ENCODE measurements around the gene ARHGAP28. TPM values are rescaled to one million over a fixed set of nuclear protein-coding genes. Genes with fewer than 3 reads are reported as not detected.
A peak's percentile ranks its signal among the peaks of the same experiment; 100 is the strongest.

ARHGAP28 gene
- total RNA-seq, 1 donor from 2014 or later = 2.4 TPM

DNA sequence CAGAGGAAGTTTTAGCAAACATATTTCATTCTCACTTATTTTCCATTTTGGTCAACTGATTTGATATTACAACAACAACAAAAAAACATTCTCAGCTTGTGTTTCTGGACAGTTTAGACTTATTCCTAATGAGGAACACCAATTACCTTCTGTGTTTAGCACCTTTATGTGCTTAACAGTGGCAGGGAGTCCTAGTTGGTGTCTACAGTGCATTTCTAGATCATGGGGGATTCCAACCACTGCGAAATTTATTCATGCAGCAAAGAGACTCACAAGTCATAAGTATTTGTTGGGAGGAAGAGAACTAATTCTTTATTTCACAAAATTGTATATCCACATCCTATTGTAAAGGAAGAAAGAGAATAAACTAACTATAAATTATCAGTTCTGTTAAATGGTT, 4.2 kb downstream of the ARHGAP28 start:
- ATAC-seq = no peak

DNA sequence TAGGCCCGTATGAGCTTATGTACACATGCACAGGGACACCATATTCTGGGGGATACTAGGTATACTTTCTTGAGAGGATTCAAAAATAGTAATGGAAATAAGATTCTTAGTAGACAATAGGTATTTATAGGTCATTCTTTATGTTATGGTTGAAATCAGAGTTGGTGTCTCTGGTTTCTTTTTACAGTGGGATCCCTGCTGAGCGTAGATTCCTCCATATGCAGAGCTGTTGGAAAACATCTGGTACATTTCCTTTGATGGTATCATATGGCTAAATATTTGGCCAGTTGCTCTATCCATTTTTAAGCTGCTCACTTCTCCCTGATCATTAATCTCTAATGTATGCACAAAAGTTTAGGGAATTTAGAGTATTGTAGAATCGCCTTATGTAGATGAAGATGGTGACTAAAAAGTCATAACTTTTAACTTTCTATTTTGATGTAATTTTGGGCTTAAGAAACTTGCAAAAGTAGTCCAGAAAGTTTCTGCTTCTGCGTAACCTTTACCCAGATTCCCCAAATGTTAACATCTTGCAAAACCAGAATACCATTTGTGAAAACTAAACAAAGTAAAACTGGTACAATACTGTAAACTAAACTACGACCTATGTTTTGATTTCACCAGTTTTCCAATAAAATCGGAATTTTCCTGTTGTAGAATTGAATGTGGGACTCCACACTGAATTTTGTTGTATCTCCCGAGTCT, 5.4 kb downstream of the ARHGAP28 start:
- ATAC-seq = no peak

DNA sequence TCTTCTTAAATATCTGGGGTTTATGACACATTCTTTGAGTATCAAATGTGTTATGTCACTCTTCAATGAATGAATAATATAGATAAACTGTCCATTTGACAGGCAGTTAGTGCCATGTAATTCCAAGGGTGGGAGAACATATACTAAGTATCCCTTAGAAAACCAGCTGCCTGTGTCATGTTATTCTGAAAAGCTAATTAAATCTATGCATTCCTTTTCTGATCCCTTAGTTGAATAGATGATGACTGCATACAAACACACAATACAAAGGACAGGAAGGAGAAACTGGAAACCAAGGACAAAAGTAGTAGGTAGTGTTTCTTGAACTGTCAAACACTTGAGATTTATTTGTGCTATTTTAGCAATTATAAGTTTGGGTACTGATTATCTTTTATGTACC, 8.3 kb downstream of the ARHGAP28 start:
- no peak for ATAC-seq

DNA sequence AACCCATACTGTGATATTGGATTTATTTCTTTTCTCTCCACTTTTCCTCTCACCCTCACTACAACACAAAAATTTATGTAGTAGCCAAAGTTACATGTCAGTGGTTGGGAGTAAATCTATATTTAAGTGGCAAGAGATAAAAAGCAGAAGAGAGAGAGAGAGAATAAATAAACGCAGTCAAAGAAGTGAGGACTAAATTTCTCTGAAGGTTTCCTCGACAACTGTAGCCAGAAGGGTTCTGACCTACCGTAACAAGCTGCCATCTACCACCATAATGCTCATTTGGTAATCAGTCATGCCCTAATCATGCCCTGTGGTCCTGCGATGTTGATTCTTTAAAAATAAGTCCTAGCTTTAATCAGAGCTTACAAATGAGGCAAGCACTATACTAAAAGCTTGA, 9.1 kb downstream of the ARHGAP28 start:
- ATAC-seq = no peak

DNA sequence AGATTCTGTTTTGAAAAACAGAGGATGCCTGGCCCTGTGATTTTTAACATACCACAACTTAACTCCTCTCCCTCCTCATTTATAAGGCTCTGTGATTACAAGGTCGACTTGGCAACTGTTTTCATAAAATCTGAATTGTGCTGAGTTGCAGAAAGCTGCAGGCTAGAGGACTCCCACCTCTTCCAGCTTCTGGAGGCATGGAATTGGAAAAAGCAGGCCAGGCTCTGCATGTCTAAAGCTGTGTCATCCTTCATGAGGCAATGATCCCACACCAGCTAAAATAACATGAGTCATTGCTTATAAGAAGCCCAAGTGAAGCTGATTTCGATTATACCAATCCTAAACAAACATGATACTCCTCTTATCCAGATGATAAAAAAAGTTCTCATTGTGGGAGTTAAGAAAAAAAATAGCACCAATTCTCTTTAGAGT, 11.7 kb downstream of the ARHGAP28 start:
- ATAC-seq = peak; percentile 79

DNA sequence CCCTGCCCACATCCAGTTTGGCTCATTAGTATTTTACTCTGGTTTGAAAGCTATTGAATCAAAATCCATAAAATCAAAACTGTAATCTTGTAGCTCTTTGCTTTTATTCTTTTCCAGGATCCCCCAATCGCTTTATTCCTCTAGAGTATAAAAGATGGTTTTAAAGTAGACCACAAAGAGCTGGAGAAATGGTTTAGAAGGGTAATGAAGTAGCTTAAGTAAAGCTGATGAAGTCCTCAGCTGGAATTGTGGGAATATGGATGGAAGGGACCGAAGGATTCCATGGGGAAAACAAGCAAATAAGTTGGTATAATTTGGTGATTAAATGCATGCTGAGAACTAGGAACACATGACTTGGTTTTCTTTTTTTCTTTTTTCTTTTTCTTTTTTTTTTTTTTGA, 12.3 kb downstream of the ARHGAP28 start:
- no peak for ATAC-seq

DNA sequence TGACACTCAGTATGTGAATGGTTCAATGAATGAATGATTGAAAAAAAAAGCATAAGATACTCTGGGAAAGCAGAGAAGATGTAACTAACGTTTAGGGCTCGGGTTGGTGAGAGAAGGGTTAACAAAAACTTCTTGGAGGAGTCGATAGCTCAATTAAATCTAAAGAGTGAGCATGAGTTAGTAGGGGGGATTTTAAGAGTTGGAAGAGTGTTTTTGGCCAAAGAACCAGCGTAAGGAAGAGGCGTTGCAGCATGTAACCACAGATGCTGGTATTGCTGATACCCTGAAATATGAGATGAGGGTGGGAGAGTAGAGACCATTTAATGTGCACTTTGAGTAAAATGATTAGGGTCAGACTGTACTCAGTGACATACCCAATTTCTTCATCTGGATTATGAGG, 14.5 kb downstream of the ARHGAP28 start:
- ATAC-seq = no peak

DNA sequence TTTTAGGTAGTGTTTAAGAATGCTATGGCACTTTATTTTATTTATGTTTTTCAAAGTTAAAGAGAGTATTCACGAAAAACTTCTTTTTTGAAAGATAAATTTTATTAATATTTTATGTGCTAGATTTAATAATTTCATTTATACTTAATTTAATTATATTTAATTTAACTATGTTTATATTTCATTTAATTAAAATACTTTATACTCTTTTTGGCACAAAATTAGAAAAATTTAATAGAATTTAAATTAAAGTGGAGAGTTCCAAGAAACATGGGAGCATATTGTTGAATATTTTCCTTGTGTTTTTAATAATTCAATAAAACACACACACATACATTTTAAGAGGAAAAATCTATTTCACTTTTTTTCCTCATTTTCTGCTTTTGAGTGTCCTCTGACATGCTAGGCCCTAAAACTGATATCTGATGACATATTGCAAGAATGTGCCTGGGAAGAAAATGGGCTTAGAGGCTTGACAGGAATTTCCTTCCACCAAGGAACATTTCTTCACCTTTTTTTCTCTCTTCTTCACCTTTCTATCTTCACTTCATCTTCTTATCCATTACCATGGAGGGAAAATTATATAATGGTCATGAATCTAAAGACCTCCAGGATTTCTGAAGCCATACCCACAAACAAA, 15.4 kb downstream of the ARHGAP28 start:
- ATAC-seq = no peak

DNA sequence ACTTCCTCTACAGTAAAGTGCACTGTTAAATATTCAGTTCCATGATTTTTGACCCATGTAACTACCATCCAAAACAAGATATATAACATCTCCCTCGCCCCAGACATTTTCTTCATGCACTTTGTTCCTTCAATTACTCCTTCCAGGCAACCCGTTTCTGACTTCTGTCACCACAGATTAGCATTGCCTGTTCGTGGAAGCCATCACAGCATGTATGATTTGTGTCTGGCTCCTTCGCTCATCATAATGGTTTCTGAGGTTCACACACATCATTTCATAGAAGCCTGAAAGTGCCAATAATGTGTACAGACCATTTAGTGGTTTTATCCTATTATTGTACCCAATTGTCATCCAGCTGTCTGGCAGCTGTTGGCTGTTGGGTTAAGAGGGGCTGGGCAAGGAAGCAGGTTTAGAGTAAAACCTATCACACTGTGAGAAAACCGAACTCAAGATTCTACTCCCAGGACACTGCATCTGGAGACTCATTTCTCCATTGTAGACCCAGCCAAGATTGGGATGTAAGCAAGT, 16.1 kb downstream of the ARHGAP28 start:
- ATAC-seq = no peak

DNA sequence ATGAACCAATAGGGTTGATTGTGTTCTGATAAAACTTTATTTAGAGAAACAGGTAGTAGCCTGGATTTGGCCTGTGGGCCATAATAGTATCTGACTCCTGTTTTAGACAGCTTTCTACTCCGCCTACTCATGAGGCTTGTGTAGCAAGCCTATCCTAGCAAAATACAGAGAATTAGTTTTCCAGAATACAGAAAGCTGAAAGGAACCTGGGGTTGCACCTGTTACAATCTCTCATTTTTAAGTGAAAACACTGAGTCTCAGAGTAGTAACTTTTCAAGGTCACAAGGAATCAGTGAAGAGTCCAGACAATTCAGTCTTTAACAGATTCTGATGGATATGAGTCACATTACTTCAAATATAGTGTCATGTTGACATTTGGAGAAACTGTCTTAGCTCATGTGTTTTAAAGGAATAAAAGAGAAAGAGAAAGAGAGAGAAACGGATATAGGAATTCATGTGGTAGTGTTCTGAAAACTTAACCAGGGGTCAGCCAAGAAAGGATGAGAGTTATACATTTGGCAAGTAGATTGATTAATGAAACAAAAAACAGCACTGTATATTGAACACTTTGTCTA, 17.0 kb downstream of the ARHGAP28 start:
- no peak for ATAC-seq

DNA sequence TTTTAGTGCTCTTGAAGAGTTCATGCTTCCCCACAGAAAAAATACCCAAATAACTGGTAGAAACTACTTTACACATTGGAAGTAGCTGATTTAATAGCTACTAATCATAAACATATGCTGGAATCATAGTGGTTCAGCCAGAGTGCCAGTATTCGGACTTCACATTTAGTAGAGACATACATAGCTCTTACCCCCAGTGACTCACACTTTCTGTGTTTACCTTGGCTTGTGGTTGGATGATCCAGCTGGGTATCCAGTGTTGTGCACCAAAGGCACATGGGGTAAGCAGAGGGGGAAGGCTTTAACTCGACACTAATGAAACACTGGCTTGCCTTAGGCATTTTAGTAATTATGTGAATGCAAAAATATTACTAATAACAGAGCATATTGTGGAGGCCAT, 18.1 kb downstream of the ARHGAP28 start:
- ATAC-seq = peak; percentile 41

DNA sequence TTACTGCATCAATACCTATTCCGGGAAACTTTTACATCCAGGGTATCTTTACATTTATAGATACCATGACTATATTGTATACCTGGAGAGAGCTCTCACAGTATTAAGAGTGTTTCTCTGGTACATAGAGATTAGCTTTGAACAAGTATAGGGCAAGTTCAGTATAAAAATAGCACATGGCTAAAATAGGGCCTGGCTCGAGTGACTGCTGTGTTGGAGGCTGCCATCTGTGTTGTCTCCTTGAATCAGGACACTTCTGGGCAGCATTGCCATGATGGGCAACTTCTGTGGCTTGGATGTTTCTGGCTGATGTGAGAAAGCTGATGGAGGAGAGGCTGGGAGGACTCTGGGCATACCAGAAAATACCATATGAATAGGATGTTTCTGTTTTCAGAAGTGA, 18.7 kb downstream of the ARHGAP28 start:
- ATAC-seq = no peak

DNA sequence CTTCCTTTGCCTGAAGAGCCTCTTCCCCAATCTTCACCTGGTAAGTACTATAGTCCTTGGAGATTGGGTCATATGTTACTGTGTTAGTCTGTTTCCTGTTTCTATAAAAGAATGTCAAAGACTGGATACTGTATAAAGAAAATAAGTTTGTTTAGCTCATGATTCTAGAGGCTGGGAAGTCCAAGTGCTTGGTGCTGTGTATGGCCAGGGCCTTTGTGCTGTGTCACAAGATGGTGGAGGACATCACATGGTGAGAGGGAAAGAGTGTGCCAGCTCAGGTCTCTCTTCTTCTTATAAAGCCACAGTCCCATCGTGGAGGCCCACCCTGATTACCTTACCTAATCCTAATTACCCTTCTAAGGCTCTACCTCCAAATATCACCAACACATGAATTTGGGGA, 20.9 kb downstream of the ARHGAP28 start:
- ATAC-seq = no peak

DNA sequence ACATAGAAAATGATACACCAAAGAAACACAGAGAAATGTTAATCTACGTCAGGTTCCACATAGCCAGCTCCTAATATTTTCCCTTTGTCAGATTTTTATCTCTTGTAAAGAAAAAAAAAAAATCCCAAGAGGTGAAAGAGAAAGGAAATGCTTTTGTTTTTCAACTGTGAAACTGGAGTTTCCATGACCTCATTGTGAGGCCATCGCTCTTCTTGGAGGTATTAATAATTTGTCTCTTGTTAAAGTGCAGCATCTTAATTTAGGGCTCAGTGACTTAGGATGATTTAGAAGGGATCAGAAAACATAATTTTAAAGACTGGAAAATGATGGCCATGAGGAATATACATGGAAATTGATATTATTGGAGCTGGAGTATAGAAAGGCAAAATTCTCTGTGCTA, 21.7 kb downstream of the ARHGAP28 start:
- ATAC-seq = no peak

DNA sequence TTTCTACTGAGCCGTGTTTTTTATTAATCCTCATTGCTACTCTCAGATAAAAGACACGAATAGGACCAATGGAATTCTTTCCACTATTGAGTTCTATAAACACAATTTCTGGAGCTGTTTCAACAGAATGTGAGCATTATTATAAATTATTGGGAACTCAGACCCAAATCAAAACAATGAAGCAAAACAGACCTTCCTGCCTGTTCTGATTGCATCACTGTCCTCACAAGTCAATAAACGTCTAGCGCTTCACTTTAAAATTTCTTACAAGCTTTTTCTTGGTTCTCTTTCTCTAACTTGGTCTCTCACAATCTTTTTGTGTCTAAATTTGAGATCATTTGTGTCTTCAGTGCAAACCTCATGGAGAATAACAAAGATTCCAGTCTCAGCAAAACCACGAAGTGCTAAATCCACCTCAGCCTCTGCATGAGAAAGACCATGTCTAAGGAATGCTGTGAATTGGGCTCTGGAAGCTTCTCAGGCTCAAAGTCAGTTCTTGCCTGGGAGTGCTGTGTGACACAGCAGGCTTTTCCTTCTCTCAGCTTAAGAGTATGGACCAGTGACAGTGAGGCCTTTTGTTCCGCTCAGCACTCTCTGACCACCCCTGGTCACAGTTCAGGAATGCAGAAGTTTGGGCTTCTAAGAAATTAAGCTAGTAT, 22.8 kb downstream of the ARHGAP28 start:
- ATAC-seq = no peak

DNA sequence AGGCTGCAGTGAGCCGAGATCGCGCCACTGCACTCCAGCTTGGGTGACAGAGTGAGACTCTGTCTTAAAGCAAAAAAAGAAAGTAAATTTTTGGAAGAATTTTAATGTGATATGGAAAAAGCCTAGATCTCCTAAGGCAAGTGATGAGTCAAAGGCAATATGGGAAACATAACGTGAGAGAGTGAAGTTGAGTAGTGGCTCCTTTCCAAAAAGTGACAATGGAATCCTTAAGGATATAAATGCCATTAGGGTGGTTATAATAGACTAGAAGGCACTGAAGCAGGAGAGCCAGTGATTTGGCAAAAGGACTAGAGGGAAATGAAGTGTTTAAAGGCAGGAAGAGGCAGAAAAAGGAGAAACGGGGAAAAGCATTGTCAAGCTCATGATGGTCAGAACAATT, 25.6 kb downstream of the ARHGAP28 start:
- no peak for ATAC-seq

DNA sequence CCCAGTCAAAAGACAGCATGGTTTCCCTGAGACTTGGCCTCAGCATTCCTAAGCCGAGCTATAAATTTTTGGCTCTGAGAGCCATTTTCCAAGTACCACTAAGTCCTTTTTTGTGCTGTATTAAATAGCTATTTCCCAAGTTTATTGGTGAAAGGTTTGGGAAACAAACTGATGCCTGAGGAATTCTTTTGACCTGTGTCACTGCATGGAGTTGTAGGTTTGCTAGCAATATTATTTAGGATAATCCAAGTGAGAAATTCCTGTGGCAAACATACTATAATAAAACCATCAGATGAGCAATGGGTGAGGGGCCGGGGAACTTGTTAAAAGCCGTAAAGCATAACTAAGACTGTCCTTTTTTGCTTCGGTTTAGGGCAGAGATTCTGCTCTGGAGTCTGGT, 28.4 kb downstream of the ARHGAP28 start:
- no peak for ATAC-seq

DNA sequence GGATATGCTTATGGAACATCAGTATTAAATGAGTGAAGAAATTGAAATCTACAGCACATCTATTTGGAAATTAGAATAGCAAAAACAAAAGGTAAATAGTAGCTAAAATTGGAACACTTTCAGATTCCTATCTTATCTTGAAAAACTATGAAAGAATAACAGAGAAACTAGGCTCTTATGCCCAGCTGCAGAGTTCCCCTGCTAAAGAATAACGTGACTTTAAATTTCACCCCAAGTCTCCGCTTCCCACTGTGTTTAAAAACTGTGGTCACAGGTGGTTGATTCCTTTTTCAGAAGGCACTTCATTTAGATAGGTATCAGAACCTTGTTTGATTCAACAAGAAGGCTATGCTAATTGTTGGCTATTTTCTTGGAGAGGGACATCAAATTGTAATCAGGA, 30.1 kb downstream of the ARHGAP28 start:
- no peak for ATAC-seq

DNA sequence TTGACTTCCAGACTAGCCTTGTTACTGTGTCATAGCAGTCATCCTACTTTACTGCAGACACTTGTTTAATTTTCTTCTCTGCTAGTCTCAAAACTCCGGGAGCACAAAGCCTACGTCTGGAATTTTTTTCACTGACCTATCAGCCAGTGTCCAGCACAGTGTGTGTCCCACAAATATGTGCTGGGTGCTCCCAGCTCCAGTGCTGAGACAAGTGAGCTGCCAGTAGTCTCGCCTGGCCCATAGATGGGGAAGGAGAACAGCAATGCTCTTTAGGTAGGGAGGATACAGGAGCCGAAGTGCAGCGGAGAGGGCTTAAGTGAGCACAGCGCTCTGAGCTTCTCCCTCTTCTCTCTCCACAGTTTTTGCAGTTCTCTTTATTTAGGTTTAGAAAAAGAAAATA, 34.0 kb downstream of the ARHGAP28 start:
- no peak for ATAC-seq

DNA sequence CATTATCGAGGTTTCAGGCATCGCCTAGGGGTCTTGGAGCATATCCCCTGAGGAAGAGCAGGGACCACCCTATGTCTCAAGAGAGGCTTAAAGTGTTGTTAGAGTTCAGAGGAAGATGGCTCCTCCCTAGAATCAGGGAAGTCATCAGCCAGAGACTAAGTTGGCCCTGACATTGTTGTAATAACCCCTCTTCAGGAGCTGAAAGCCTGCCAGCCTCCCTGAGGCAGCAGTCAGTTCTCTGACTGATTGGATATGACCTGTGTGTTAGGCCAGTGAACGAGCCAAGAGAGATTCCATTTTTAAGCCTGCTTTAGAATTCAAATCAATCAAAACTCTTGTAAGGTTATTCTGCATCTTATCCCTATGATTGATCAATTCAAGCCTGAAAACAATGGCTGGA, 34.9 kb downstream of the ARHGAP28 start:
- ATAC-seq = no peak

DNA sequence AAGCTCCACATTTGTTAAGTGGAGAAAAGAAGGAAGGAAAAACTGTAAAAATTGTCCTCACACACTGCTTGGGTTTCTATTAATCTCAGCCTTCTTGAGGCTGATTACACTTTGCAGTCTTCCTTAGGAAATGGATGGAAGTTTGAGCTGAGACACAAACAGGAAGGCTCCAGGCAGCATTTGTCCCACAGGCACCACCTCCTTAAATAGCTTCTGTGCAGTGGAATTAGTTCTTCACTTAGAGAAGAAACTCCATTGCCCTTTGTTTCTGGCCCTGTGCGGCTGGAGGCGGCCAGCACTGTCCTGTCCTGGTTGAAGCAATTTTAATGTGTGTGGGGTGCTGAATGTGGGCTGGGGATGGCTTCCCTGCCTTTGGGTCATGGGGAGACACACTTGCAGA, 44.3 kb downstream of the ARHGAP28 start:
- no peak for ATAC-seq

DNA sequence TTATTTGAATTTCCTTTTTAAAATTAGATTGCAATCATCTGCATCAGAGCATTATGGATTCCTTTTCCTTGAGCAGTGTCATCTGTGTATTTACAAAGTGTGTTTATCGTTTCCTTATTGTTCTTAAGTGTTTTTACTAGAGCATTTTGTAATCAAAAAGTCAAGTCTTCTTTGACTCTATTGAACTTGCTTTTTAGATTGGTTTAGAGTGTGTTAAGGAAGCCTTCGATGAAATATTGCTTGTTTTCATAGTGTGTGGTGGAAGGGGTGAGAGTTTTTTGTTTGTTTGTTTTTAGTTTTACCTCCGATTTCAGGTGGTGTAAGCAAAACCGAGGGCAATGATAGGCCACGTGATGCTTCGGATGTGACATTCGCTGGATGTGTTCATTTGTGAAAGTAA, 45.7 kb downstream of the ARHGAP28 start:
- ATAC-seq = no peak

DNA sequence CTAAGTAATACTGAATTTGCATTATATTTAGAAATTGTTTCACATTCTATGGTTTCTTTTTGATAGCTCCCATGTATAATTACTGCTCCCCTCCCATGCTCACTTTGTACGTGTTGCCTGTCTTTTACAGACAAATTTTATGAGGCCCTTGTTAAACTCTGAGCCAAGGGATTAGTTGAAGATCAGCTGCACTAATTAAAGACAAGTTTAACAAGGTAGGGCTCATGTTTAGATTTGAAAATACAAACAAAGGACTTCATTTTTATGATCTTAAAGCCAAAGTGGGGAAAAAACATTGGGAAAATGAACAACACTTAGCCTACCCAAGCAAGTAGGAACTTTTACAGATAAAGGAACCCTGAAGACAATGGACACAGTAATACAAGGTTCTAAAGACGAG, 46.2 kb downstream of the ARHGAP28 start:
- ATAC-seq = no peak

DNA sequence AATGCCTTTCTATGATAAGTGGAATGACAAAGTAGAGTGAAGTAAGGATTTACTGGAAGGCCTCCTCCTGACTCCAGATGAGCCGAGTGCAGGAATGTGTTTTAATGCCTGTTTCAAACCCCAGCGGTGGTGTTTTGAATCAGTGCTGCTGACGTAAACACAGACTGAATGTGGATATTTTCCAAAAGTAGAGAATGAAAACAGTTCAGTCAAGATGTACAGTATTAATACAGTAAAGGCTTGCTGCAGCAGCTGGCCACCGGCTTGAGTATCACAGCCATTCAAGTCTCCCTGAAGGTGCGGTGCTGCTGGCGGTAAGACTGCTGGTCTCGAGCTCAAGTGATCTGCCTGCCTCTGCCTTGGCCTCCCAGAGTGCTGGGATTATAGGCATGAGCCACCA, 46.7 kb downstream of the ARHGAP28 start:
- ATAC-seq = no peak

Measured in esophagus mucosa (tissue), 1 donor.